ENCODE data around the gene FAS.

The FAS gene

GRCh38 chr10:88990384-88991160 lies at the start of gene FAS:
Gene FAS, plus strand, starts transcription at chr10:88990798. Its CDS starts 79 bp downstream, at chr10:88990877.
- DNase-seq: no peak

- DNase-seq: no peak
These were observed 49.6 kb upstream of the FAS start for GRCh38 chr10:88941026-88941425.

GRCh38 chr10:88943778-88944177 lies 46.8 kb upstream of the FAS start:
- no peak for DNase-seq

- DNase-seq: no peak
These were observed 45.8 kb upstream of the FAS start for GRCh38 chr10:88944813-88945212.

- no peak for DNase-seq
These were observed 44.4 kb upstream of the FAS start for GRCh38 chr10:88946200-88946599.

GRCh38 chr10:88946965-88947590 lies 43.5 kb upstream of the FAS start:
- DNase-seq: no peak

- no peak for DNase-seq
These were observed 41.5 kb upstream of the FAS start for GRCh38 chr10:88949051-88949450.

GRCh38 chr10:88949912-88950837 lies 40.4 kb upstream of the FAS start:
- no peak for DNase-seq

- DNase-seq: no peak
These were observed 37.9 kb upstream of the FAS start, which contains the start of gene ACTA2 for GRCh38 chr10:88952647-88953111. Gene ACTA2, minus strand, starts transcription at chr10:88952773. Its CDS starts 3,843 bp downstream, at chr10:88948930.

GRCh38 chr10:88953662-88954061 lies 36.9 kb upstream of the FAS start:
- DNase-seq: no peak

GRCh38 chr10:88954458-88955083 lies 36.0 kb upstream of the FAS start:
- no peak for DNase-seq

GRCh38 chr10:88957381-88957780 lies 33.2 kb upstream of the FAS start:
- DNase-seq: no peak

GRCh38 chr10:88958721-88959120 lies 31.9 kb upstream of the FAS start:
- no peak for DNase-seq

GRCh38 chr10:88960802-88961201 lies 29.8 kb upstream of the FAS start:
- DNase-seq: no peak

- DNase-seq: no peak
These were observed 29.3 kb upstream of the FAS start for GRCh38 chr10:88961266-88961665.

- DNase-seq: no peak
These were observed 28.3 kb upstream of the FAS start for GRCh38 chr10:88962336-88962735.

GRCh38 chr10:88963318-88963717 lies 27.3 kb upstream of the FAS start:
- DNase-seq: no peak

GRCh38 chr10:88964360-88964759 lies 26.2 kb upstream of the FAS start:
- DNase-seq: no peak

- no peak for DNase-seq
These were observed 25.7 kb upstream of the FAS start for GRCh38 chr10:88964869-88965415.

GRCh38 chr10:88966797-88967196 lies 23.8 kb upstream of the FAS start:
- DNase-seq: no peak

- DNase-seq: no peak
These were observed 22.2 kb upstream of the FAS start for GRCh38 chr10:88968391-88968790.

All from NCI-H1417 treated with DMSO at 0.1 percent for 48 hours (cell line).